ENCODE data around the gene LILRA5.

- TF ChIP-seq CTCF (IDR thresholded peaks at IDR 0.05 in 8 of 11, conservative IDR thresholded peaks at IDR 0.05 in 3 of 11) (no peak), POLR2A (IDR thresholded peaks at IDR 0.05) (no peak)
These were observed 22.2 kb upstream of the LILRA5 start for GRCh38 chr19:54335164-54335563.
